Right lung (tissue), 10 donors: ENCODE results near the gene FREM1. TPM values are rescaled to one million over a fixed set of nuclear protein-coding genes. Genes with fewer than 3 reads are reported as not detected.
"Not testable (repeated sequence)": the region's sequence is repeated elsewhere in the genome, so short reads cannot be mapped to it uniquely, and the experiment has no call there.

Source experiments
- DNase-seq, 2 donors: peaks; one replicate each; pipeline ENCODE4 v3.0.0-alpha.2; 2013
- long read RNA-seq, 8 donors: transcript quantifications; one replicate each; lab custom pipeline, GENCODE V29; 2026
- polyA plus RNA-seq, 5 donors: library from polyadenylated mRNA; unstranded; fragments of 120-200 nt; gene quantifications; one replicate each; pipeline versions ENCODE4 v1.2.1 to v1.2.3, GENCODE V29; 2013; ENCODE audit warnings: inconsistent platforms in 1 of 5, low replicate concordance in 1 of 5; ENCODE audit not compliant: insufficient read length in 5 of 5, insufficient read depth in 1 of 5

FREM1 gene, protein sequence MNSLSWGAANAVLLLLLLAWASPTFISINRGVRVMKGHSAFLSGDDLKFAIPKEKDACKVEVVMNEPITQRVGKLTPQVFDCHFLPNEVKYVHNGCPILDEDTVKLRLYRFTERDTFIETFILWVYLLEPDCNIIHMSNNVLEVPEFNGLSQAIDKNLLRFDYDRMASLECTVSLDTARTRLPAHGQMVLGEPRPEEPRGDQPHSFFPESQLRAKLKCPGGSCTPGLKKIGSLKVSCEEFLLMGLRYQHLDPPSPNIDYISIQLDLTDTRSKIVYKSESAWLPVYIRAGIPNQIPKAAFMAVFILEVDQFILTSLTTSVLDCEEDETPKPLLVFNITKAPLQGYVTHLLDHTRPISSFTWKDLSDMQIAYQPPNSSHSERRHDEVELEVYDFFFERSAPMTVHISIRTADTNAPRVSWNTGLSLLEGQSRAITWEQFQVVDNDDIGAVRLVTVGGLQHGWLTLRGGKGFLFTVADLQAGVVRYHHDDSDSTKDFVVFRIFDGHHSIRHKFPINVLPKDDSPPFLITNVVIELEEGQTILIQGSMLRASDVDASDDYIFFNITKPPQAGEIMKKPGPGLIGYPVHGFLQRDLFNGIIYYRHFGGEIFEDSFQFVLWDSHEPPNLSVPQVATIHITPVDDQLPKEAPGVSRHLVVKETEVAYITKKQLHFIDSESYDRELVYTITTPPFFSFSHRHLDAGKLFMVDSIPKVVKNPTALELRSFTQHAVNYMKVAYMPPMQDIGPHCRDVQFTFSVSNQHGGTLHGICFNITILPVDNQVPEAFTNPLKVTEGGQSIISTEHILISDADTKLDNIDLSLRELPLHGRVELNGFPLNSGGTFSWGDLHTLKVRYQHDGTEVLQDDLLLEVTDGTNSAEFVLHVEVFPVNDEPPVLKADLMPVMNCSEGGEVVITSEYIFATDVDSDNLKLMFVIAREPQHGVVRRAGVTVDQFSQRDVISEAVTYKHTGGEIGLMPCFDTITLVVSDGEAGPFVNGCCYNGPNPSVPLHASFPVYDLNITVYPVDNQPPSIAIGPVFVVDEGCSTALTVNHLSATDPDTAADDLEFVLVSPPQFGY (N-terminal part only)
- 100 to 1,000 TPM in 2 of 5 donors, 10 to 100 TPM in 3; 40.2 to 104 (median 89.7) TPM for polyA plus RNA-seq
- long read RNA-seq, donor 1, partial matches to known transcripts, result 6 of 6 reads
- long read RNA-seq, donor 1, other reads (novel, unspliced or antisense), result 0 of 6 reads
- long read RNA-seq, donor 2, result 0 reads
- long read RNA-seq, donor 3, result 0 reads
- long read RNA-seq, donor 4, partial matches to known transcripts, result 6 of 6 reads
- long read RNA-seq, donor 4, other reads (novel, unspliced or antisense), result 0 of 6 reads
- long read RNA-seq, donor 5, partial matches to known transcripts, result 24 of 25 reads
- long read RNA-seq, donor 5, other reads (novel, unspliced or antisense), result 0 of 25 reads
- long read RNA-seq, donor 6, partial matches to known transcripts, result 5 of 5 reads
- long read RNA-seq, donor 6, other reads (novel, unspliced or antisense), result 0 of 5 reads
- long read RNA-seq, donor 7, result 0 reads
- long read RNA-seq, donor 8, partial matches to known transcripts, result 0 of 1 reads
- long read RNA-seq, donor 8, other reads (novel, unspliced or antisense), result 0 of 1 reads

DNA sequence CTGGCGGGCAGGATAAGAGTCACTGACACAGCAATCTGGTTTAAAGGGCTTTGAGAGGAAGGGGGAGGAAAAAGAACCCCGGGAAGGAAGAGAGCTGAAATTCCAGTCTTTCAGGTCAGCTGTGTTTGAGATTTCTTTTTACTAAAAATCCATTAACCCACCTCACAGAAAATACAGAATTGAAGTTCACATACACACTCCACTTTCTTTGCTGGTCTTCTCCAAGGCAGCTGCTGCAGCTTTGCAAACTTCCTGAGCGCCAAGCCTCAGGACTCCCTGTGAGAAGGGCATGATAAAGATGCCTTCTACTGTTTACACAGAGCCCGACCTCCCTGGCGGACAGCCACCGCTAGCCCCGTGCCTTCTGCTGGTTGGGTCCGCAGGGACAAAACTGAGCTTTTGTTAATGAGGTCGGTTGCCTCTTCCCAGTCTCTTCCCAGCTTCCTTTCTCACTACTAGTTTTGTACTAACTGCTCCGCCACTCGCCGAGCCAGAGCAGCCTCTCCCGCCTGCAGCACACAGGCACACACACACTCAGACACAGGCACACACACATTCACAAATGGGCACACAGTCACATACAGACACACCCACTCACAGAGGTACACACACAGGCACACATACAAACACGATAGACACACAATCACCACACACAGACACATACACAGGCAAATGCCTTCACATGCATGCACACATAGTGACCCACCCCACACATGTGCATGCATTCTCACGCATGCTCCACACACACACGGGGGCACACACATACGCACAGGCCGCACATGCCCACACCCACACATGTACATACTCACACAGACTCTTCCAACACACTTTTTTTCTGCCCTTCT lies at the start of gene FREM1:
FREM1 (minus strand) TSS at position 468 of the 845 bp plus-strand sequence. CDS start 41,451 bp downstream, outside the sequence.
- peak; percentile 61 to 68 for DNase-seq

DNA sequence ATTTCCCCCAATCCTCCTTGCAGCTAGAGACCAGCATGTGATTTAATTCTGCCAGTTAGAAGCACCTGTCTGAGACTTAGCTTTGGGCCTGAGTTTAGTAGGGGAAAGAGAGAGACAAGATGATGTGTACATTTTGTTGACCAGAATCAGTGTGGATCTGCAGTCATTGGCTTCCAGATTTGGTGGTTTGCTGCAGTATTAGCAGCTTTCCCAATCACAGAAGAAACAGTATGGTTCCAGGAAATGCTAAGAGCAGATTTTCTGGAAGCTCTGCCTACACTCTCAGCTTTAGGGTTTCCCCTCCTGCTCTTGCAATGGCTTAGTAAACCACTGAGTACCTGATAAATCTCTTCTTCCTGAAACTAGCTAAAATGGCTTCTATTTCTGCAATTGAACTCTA lies 48.8 kb upstream of the FREM1 start:
- DNase-seq, result no peak

DNA sequence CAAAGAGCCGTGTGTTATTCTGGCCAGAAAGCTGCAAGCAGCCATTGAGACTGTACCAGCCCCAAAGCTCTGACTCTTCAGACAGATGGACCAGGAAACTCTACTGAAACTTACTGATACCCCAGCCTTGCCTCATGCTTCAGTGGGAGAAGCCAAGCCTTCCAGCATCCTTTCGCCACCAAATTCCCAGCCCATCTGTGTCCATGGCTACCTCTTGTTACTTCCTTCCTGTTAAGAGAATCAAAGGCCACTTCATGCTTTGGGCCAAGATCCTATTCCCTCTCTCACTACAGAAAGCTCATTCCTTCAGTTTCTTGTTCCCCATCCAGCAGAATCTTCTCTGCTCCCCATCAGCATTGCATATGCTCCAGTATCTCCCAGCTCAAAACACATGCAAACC lies 46.9 kb upstream of the FREM1 start:
- no peak for DNase-seq

DNA sequence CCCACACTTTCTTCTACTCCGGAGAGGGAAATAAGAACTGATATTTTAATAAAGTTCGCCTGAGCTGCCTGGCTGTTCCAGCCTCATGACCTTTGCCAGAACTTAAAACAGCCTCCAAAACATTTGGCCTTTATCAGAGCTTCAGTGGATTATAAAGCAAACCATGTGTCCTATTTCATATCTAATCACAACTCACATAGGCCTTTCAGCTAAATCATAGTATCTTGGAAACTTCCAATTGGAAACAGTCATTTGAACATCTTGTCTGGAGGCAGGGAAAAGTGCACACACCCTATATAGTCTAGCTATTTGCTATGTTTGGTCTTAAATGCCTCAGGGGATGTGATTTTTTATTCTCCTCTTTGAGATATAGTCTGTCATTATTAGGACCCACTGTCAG lies 46.0 kb upstream of the FREM1 start:
- no peak for DNase-seq

DNA sequence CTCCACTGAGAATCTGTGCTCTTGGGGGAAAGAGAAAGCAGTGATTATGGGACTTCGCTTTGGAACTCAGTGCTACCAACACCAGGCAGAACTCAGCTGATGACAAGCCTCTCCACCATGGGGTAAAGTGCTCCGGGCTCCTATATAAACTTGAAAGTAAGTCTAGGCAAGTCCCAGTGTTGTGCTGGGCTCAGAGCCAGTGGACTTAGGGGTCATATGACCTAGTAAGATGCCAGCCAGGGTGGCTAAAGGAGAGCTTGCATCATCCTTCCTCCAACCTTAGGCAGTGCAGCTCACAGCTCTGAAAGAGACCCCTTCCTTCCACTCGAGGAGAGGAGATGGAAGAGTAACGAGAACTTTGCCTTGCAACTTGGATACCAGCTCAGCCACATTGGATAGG lies 35.1 kb upstream of the FREM1 start:
- DNase-seq, result no peak

DNA sequence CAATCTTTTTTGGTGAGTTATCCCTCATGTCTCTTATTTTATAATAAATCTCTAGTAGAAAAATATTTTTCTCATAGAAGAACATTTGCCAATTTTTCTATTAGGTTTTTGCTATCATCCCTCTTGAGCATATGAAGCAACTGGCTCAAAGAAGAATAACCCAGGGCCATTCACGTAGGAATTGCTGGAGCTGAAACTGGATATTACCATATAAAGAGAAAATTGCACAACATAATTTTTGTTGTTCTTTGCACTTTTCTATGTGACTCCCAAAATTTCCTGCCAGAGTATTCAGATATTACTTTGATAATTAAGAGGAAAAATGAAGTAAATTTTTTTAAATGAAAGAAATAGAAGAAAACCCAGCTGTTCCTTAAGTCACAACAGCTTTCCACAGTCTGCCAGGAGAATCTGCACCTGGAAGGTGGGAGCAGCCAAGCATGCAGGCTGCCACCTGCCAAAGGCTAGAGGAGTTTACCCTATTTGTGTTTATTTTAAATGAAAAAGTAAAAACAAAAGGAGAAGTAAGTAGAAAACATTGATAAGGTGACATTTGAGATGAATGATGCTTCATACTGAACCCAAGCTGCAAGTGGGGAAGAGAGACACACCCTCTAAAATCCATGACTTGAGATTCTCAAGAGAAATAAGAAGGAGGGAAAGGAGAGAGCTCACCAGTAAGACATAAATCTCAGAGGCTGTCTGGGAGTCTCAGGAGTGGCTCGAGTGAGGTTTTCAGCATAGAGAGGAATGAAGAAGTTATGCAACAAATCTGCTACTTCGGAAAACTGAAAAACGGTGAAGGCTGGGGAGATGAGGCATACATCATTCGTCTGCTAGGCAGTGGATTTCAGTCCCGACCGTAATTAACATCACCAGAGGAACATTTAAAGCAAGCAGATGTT lies 31.5 kb upstream of the FREM1 start:
- DNase-seq, result no peak

DNA sequence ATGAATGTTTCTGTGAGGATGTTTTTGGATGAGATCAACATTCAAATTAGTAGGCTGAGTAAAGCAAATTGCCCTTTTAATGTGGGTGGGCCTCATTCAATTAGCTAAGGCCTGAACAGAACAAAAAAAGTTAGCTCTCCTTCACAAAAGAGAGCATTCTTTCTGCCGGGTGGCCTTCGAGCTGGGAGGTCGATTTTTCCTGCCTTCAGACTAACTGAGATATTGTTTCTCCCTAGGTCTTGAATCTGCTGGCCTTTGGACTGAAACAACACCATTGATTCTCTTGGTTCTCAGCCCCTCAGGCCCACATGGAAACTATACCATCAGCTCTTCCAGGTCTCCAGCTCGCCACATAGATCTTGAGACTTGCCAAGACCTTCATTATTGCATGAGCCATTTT lies 29.1 kb upstream of the FREM1 start:
- no peak for DNase-seq

DNA sequence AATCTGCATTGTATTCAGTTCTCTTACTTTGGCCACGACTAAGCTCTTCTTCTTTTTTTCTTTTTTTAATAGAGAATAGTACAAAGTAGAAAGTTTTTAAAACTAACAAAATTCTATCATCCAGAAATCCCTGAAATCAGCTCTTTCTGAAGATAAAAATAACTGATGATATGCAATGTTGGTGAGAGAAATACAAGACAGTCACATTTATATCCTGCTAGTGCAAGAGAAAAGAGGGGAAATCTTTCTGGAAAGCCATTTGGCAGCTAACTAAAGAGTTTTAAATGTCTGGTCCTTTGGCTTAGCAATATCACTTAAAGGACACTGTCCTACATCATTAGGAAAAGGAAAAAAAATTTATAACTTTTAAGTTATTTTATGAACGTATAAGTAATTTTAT lies 27.0 kb upstream of the FREM1 start:
- DNase-seq, result no peak

DNA sequence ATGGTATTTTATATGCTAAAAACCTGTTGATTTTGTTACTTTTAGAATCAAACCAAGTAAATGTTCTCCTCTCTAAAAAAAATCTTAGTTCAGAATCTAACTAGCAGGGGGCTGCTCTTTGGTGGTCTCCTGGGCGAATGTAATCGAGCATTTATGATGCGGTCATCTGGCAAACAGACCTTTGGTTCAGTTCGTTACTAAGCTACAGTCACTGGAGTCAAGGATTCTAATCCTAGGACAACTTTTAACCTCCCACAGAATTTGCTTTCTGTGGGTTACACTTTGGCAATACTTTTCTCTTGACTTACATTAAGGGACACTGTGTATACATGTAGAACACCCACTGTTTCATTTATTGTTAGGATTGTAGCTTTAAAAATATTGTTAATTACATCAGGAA lies 26.3 kb upstream of the FREM1 start:
- DNase-seq, result no peak

DNA sequence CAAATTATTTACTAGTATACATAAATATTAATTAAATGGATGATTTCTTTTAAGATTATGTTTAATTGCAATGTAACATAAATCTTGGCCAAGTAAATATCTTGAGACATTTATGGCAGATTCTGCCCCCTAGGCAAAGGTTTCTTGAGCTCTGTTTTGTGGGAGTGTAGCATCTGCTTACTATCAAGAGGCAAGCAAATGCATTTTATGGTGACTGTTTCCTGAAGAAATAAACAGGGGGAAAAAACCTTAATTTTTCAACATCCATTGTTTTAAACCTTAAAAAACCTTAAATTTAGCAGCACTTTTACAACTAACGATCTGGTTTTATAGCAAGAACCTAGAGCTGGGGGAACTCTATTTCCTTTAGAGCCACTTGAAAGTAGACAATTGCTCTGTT lies 25.7 kb upstream of the FREM1 start:
- DNase-seq, result no peak

DNA sequence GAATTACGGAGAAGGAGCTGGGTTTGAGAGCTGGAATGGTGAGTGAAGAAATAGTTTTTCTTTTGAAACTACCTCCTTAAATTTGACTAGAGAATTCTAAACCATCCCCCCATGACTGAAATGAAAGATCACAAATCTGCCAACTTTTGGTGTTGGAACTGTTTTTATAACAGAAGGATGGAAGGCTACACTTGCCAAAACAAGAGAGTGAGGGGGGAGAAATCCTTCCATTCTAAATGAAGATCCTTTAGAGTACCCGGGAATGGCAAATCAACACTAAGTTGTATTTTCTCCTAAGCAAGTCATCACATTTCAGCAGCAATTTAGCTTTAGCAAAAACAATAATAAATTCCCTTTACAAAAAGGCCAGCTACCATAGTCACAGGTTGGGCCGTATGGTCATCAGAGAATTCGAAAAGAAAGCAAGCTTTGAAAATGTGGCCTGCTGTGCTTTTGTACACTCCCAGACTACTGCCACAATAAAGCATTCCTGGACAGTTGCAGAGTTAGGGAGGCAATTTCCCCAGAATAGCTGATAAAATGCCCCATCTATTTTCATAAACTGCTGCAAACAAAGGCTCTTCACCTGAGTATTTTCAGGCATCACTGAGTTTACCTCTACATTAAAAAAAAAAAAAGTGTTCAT lies 25.0 kb upstream of the FREM1 start:
- DNase-seq, result no peak

DNA sequence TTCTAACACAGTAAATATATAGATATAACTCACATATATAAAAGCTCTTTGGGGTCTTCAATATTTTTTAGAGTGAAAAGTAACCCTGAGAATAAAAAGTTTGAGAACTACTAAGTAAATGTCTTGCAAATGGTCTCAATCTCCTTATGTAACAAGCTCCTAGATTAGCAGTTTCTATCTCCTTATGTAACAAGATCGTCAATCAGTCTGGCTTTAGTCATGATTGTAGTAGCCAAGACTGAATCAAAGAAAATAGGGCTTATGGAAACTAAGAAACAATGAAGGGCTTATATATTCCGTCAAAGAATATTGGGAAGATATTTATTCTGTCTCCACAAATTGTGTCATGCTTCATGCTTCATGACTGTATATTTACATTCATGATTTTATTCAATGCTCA lies 22.4 kb upstream of the FREM1 start:
- DNase-seq, result no peak

DNA sequence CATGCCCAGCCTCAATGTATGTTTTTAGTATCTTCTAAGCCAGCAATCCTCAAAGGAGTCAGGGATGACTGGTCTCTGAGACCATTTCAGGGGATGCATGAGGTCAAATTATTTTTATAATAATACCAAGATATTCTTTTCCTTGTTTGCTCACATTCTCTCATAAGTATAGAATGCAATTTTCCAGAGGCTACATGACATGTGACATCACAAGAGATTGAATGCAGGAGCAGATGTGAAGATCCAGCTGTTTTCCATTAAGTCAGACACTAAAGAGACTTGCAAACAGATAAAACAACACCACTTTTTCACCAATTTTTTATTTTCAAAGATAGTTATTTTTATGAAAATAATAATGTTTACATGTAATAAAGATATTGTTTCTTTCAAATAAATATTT lies 22.0 kb upstream of the FREM1 start:
- no peak for DNase-seq

DNA sequence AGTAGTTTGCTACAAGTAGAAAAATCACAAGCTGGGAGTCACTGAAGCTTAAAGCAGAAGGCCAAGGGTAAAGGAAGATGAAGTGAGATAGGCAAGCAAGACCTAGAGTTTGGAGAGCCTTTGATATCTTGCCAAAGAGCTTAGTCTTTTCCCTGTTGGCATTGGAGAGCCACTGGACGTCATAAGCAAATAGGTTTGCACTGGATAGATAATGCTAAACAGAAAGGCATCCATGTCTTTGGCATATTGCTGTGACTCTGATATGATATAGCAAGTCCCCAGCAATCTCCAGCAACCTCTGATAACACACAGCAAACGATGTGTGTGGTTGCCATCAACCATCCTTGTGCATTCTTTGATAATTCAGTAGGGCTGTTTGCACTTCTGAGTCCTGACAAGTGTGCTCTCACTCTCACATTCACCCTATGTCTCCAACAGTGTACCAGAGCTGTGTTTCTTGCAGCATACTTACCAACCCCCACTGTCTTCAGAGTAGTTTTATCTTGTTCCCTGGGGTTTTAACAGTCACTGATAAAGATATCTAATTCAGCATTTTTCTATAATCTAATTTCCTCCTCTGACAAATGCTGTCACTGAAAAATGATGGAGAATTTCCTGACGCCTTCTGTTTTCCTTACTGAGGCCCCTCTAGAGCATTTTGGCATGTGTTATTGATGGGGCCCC lies 16.9 kb upstream of the FREM1 start:
- DNase-seq, result no peak

DNA sequence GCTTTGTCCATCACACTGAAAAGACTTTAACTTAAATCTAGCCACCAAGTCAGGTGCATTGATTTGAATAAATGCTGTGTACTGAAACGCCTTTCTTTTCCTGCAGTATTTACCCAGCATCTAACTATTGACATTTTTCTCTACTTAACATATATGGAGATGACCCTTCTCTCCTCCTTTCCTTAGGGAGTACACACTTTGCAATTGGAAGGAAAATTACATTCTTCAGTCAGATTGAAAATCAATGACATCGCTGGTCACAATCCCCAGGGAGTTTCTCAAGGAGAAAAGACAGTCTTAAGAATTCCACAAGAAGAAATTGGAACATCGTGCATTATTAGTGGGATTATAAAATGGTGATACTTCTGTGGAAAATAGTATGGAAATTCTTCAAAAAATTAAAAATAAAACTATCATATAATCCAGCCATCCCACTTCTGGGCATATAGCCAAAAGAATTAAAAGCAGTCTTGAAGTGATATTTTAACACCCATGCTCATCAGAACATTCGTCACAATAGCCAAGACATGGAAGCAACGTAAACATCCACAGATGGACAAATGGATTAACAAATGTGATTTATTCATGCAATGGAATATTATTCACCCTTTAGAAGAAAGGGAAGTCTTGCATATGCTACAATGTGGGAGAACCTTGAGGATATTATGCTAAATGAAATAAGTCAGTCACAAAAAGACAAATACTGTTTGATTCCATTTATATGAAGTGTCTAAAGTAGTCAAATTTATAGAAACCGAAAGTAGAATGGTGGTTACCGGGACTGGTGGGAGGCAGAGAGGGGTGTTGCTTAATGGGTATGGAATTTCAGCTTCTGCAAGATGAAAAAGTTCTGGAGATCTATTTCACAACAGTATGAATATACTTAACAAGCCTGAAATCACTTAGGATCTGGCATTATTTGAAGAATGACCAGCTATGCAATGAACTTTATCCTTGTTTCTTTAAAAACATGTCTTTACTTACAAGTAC lies 14.3 kb upstream of the FREM1 start:
- peak; percentile 49 to 56 for DNase-seq

DNA sequence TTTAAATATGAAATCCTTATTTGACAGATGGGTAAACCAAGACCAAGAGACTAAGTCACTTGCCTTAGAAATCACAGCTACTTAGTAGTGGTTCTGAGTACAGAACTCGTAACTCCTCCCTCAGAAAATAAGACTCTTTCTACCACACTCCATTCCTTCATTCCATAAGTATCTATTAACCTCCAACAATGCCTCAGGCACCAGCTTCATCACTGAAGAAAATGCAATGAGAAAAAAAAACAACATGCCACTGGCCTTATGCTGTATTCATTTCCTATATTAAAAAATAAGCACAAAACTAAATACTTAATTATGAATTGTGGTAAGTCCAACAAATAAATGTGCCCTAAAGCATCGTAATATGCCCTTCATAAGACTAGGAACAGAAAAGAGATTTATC lies 13.5 kb upstream of the FREM1 start:
- no peak for DNase-seq

DNA sequence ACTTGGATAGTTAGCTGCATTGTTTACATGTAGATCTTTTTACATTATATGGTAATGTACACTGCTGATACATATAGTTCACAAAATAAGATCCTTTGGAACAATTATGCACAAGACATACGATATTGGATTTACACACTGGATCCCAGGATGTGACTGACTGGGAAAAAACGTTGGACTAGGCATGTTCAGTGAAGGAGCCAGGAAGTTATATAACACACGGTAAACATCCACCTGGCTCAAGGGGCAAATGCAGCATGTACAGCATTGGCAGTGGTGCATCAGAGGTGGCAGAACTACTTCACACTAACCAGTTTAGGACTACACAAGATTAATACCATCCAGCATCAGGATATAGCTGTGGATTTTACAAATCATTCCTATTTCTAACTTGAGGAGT lies 10.6 kb upstream of the FREM1 start:
- not testable (repeated sequence) for DNase-seq
